HUES6 (cell line): Measurements from ENCODE around the gene B4GALT5.

Experiments used
- H3K27ac ChIP-seq: 2 replicates; pipeline ENCODE4 v1.7.0; 2013; ENCODE audit warnings: low read depth, mild to moderate bottlenecking, low read length, inconsistent platforms
- H3K27me3 ChIP-seq: 2 replicates; pipeline ENCODE4 v1.6.1; 2013; ENCODE audit warnings: low read length; ENCODE audit not compliant: control insufficient read depth, insufficient read depth
- H3K36me3 ChIP-seq: 2 replicates; pipeline ENCODE4 v1.6.1; 2013; ENCODE audit warnings: low read length; ENCODE audit not compliant: control insufficient read depth, insufficient read depth
- H3K4me1 ChIP-seq: 2 replicates; pipeline ENCODE4 v1.6.1; 2013; ENCODE audit warnings: low read length; ENCODE audit not compliant: control insufficient read depth, insufficient read depth
- H3K4me3 ChIP-seq: 2 replicates; pipeline ENCODE4 v1.5.1; 2013; ENCODE audit warnings: low read depth, low read length
- H3K9ac ChIP-seq: one replicate; pipeline ENCODE4 v1.6.1; 2013; ENCODE audit warnings: mild to moderate bottlenecking, low read length
- H3K9me3 ChIP-seq: 2 replicates; pipeline ENCODE4 v1.6.1; 2013; ENCODE audit warnings: low read depth, low read length; ENCODE audit not compliant: control insufficient read depth, insufficient read depth

B4GALT5 gene

GRCh38 chr20:49585585-49586245 lies 128.0 kb downstream of the B4GALT5 start:
- Histone ChIP-seq H3K9ac (no peak overlapping the region), H3K27me3 (no peaks in the 10 kb centered on the region), H3K36me3 (no peaks in the 10 kb centered on the region), H3K9me3 (peaks cover 6% of the 10 kb centered on the region), H3K4me3 (no peak overlapping the region), H3K27ac (no peak overlapping the region), H3K4me1 (no peaks in the 10 kb centered on the region)

DNA sequence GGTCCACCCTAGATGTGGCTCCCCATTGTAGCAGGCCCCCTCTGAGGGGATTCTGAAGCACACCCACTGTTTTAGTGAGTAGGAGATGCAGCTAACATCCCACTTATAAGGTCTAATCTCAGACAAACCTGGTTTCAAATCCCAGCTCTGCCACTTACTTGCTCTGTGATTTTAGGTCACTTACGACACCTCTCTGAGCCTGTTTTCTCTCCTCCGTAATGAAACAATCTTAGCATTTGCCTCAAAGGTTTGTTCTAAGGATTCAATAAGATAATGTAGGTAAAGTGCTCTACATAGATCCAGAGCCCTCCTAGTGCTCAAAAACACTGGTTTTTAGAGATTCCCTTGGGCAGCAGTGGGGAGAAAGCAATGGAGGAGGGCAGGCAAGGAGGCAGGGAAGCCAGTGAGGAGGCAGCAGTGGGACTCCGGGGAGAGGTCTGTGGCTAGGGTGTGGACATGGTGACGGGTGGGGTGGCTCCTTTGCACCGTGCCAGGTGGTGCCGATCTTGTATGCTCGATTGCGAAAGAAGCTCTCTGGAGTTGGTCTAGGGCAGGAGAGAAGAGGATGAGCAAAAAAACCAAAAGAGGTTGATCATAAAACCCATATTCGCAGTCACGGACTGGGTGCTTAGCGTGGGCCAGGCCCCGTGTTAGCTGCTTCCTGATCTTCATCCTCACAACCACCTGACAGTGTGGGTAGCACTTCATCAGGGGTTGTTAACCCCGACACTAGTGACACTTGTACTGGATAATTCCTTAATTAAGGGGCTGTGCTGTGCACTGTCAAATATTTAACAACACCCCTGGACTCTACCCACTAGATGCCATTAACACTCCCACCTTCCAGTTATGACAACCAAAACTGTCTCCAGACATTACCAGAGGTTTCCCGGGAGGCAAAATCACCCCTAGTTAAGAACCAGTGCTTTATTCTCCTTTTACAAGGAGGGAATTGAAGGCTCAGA lies 129.0 kb downstream of the B4GALT5 start:
- Histone ChIP-seq H3K27me3 (no peaks in the 10 kb centered on the region), H3K4me3 (no peak overlapping the region), H3K9me3 (peaks cover 6% of the 10 kb centered on the region), H3K4me1 (no peaks in the 10 kb centered on the region), H3K9ac (no peak overlapping the region), H3K36me3 (no peaks in the 10 kb centered on the region), H3K27ac (no peak overlapping the region)

GRCh38 chr20:49583669-49584417 lies 129.8 kb downstream of the B4GALT5 start:
- Histone ChIP-seq H3K4me3 (no peak overlapping the region), H3K9me3 (peaks cover 6% of the 10 kb centered on the region), H3K27me3 (no peaks in the 10 kb centered on the region), H3K36me3 (no peaks in the 10 kb centered on the region), H3K9ac (no peak overlapping the region), H3K27ac (no peak overlapping the region), H3K4me1 (no peaks in the 10 kb centered on the region)

DNA sequence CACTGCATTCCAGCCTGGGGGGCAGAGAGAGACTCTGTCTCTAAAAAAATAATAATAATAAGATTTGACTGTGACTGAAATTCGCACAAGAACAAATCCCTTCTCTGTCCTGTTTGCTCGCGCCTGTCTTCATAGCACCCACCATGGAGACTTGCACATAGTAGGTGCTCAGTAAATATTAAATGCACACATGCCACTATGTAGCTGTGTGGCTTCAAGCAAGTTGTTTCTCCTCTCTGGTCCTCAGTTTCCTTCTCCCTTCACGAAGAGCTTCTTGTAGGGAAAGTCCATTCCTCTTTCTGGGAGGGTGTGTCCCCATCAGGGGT lies 130.4 kb downstream of the B4GALT5 start:
- Histone ChIP-seq H3K36me3 (no peaks in the 10 kb centered on the region), H3K27me3 (no peaks in the 10 kb centered on the region), H3K9ac (no peak overlapping the region), H3K4me1 (no peaks in the 10 kb centered on the region), H3K27ac (no peak overlapping the region), H3K9me3 (peaks cover 6% of the 10 kb centered on the region), H3K4me3 (no peak overlapping the region)
